Common myeloid progenitor, CD34-positive (primary cell): Measurements from ENCODE around the gene MT1B. TPM values are rescaled to one million over a fixed set of nuclear protein-coding genes. Genes with fewer than 3 reads are reported as not detected.

Source experiments
- CTCF ChIA-PET: fragments of 350-600 bp; sonication (Branson Sonifier 250); formaldehyde crosslinking; loops from one replicate; lab custom pipeline; 2021; ENCODE audit warnings: antibody characterized with exemption; lab: Charles Lee
- POLR2A ChIA-PET: fragments of 350-600 bp; sonication (Branson Sonifier 250); formaldehyde crosslinking; loops from one replicate; lab custom pipeline; 2021; ENCODE audit warnings: antibody characterized with exemption; lab: Charles Lee
- DNase-seq, 3 donors: peaks; one replicate each; pipeline versions ENCODE4 v3.0.0 to v3.0.0-alpha.2; 2013
- H3K27ac ChIP-seq, 2 experiments: 1 replicate in 1 of 2; 2 replicates in 1 of 2; pipeline ENCODE4 v1.7.0; 2013; ENCODE audit warnings: inconsistent platforms in 2 of 2, low read length in 2 of 2, mild to moderate bottlenecking in 2 of 2, low read depth in 1 of 2, moderate library complexity in 1 of 2; ENCODE audit not compliant: severe bottlenecking in 2 of 2, insufficient read depth in 1 of 2, poor library complexity in 1 of 2
- H3K27me3 ChIP-seq, 5 experiments: replicated peaks in 2 of 5; 1 replicate in 3 of 5; 2 replicates in 2 of 5; pipeline versions ENCODE4 v1.6.1 to v1.7.0; 2013; ENCODE audit warnings: low read length in 4 of 5, mild to moderate bottlenecking in 2 of 5, moderate library complexity in 2 of 5, inconsistent platforms in 1 of 5; ENCODE audit not compliant: insufficient read depth in 5 of 5, control insufficient read depth in 4 of 5
- H3K36me3 ChIP-seq, 4 experiments: 1 replicate in 2 of 4; 2 replicates in 2 of 4; pipeline versions ENCODE4 v1.6.1 to v1.7.0; 2013; ENCODE audit warnings: low read length in 3 of 4, control low read depth in 1 of 4, mild to moderate bottlenecking in 1 of 4; ENCODE audit not compliant: control insufficient read depth in 4 of 4, insufficient read depth in 4 of 4
- H3K4me1 ChIP-seq, 4 experiments: 1 replicate in 3 of 4; 2 replicates in 1 of 4; pipeline versions ENCODE4 v1.6.1 to v1.7.1; 2013; ENCODE audit warnings: low read length in 3 of 4, mild to moderate bottlenecking in 3 of 4, control low read depth in 1 of 4, inconsistent platforms in 1 of 4, moderate library complexity in 1 of 4; ENCODE audit not compliant: control insufficient read depth in 4 of 4, insufficient read depth in 4 of 4; ENCODE audit errors: control extremely low read depth in 1 of 4
- H3K4me3 ChIP-seq, 7 experiments: 1 replicate in 4 of 7; 2 replicates in 3 of 7; pipeline versions ENCODE4 v1.5.1 to v1.7.0; 2013; ENCODE audit warnings: mild to moderate bottlenecking in 7 of 7, low read length in 6 of 7, moderate library complexity in 6 of 7, inconsistent platforms in 2 of 7, low read depth in 2 of 7, control low read depth in 1 of 7; ENCODE audit not compliant: insufficient read depth in 4 of 7, control insufficient read depth in 1 of 7; ENCODE audit errors: extremely low read depth in 1 of 7
- H3K9me3 ChIP-seq, 5 experiments: 1 replicate in 4 of 5; 2 replicates in 1 of 5; pipeline versions ENCODE4 v1.6.1 to v1.7.1; 2013; ENCODE audit warnings: low read length in 4 of 5, mild to moderate bottlenecking in 2 of 5, inconsistent platforms in 1 of 5, low read depth in 1 of 5, moderate library complexity in 1 of 5; ENCODE audit not compliant: control insufficient read depth in 4 of 5, insufficient read depth in 2 of 5; ENCODE audit errors: control extremely low read depth in 1 of 5
- WGBS: methylation state at CpG from one replicate; pipeline ENCODE4 v1.1.5; 2013; ENCODE audit not compliant: insufficient coverage; 5-methylcytosine and 5-hydroxymethylcytosine counted together
- polyA plus RNA-seq: library from polyadenylated mRNA; unstranded; fragments of 120-200 nt; gene quantifications from one replicate; pipeline ENCODE4 v1.2.1, GENCODE V29; 2013

MT1B gene
- polyA plus RNA-seq: not detected

- POLR2A ChIA-PET: no interaction called here
- no peak within 1 kb of the TSS for H3K4me3 ChIP-seq
- no peak within 1 kb of the TSS for H3K27ac ChIP-seq
- H3K36me3 ChIP-seq: no peaks in the 10 kb centered on the region
- H3K4me1 ChIP-seq: no peaks in the 10 kb centered on the region
- 80% methylated on average over 4 of the region's 7 CpGs for WGBS
- H3K27me3 ChIP-seq: peaks cover 0 to 60% (median 42%) of the 10 kb centered on the region in 5 experiments
- no peak for DNase-seq
- CTCF ChIA-PET: no interaction called here
- H3K9me3 ChIP-seq: no peaks in the 10 kb centered on the region
Observed at GRCh38 chr16:56651586-56651985, at the start of gene MT1B. Gene MT1B, plus strand, starts transcription at chr16:56651886. Its CDS starts 68 bp downstream, at chr16:56651954.

GRCh38 chr16:56603589-56603988, 48.1 kb upstream of the MT1B start:
- no peak overlapping the region for H3K4me3 ChIP-seq
- ChIA-PET POLR2A (interaction anchor here (0.7 kb wide), 1 partner anchor 92 kb away, joined by 5 read pairs; no protein-coding TSS in a partner anchor), CTCF (interaction anchor here (0.6 to 7.7 kb wide), 18 partner anchors 10 to 190 kb away, joined by 3 to 53 read pairs (median 4); no protein-coding TSS in a partner anchor)
- DNase-seq: peak; percentile 60 to 71 (median 70)
- peaks cover 0 to 13% (median 6%) of the 10 kb centered on the region in 5 experiments for H3K27me3 ChIP-seq
- H3K9me3 ChIP-seq: no peaks in the 10 kb centered on the region
- WGBS: 17% methylated on average over 4 of the region's 4 CpGs
- no peaks in the 10 kb centered on the region for H3K36me3 ChIP-seq
- H3K27ac ChIP-seq: no peak overlapping the region
- H3K4me1 ChIP-seq: peaks cover under 1 to 18% (median 16%) of the 10 kb centered on the region in 4 experiments

GRCh38 chr16:56604966-56605365, 46.7 kb upstream of the MT1B start:
- Histone ChIP-seq H3K27me3 (peaks cover 0 to 13% (median 6%) of the 10 kb centered on the region in 5 experiments), H3K36me3 (no peaks in the 10 kb centered on the region), H3K4me3 (no peak overlapping the region), H3K4me1 (peaks cover 5 to 29% (median 27%) of the 10 kb centered on the region in 4 experiments), H3K9me3 (no peaks in the 10 kb centered on the region), H3K27ac (no peak overlapping the region)
- ChIA-PET CTCF (interaction anchor here (0.7 to 7.7 kb wide), 13 partner anchors 8 to 97 kb away, joined by 3 to 53 read pairs (median 4); no protein-coding TSS in a partner anchor), POLR2A (no interaction called here)
- 100% methylated on average over 4 of the region's 4 CpGs for WGBS
- no peak for DNase-seq

GRCh38 chr16:56605475-56605874, 46.2 kb upstream of the MT1B start:
- no peak overlapping the region for H3K4me3 ChIP-seq
- CTCF ChIA-PET: interaction anchor here (0.8 to 7.7 kb wide), 8 partner anchors 8 to 96 kb away, joined by 3 to 53 read pairs (median 6); no protein-coding TSS in a partner anchor
- WGBS: no CpG with 5 or more reads among the region's 1 CpG
- no peak for DNase-seq
- no peak overlapping the region for H3K27ac ChIP-seq
- H3K36me3 ChIP-seq: no peaks in the 10 kb centered on the region
- no peaks in the 10 kb centered on the region for H3K9me3 ChIP-seq
- peaks cover 0 to 13% (median 6%) of the 10 kb centered on the region in 5 experiments for H3K27me3 ChIP-seq
- POLR2A ChIA-PET: no interaction called here
- H3K4me1 ChIP-seq: peaks cover 7 to 34% (median 32%) of the 10 kb centered on the region in 4 experiments

GRCh38 chr16:56606071-56606475, 45.6 kb upstream of the MT1B start:
- no peak for DNase-seq
- Histone ChIP-seq H3K4me1 (peaks cover 7 to 36% (median 33%) of the 10 kb centered on the region in 4 experiments), H3K9me3 (no peaks in the 10 kb centered on the region), H3K27me3 (peaks cover 0 to 12% (median 5%) of the 10 kb centered on the region in 5 experiments), H3K4me3 (no peak overlapping the region), H3K36me3 (no peaks in the 10 kb centered on the region), H3K27ac (no peak overlapping the region)
- ChIA-PET CTCF (interaction anchor here (0.8 to 7.7 kb wide), 8 partner anchors 14 to 245 kb away, joined by 3 to 53 read pairs (median 4); no protein-coding TSS in a partner anchor), POLR2A (no interaction called here)
- 100% methylated on average over 2 of the region's 3 CpGs for WGBS

- CTCF ChIA-PET: interaction anchor here (0.8 to 7.7 kb wide), 10 partner anchors 14 to 244 kb away, joined by 3 to 53 read pairs (median 3); no protein-coding TSS in a partner anchor
- no peaks in the 10 kb centered on the region for H3K9me3 ChIP-seq
- no peak overlapping the region for H3K4me3 ChIP-seq
- H3K27me3 ChIP-seq: peaks cover 0 to 6% (median 2%) of the 10 kb centered on the region in 5 experiments
- no peak for DNase-seq
- WGBS: 96% methylated on average over 6 of the region's 8 CpGs
- H3K36me3 ChIP-seq: no peaks in the 10 kb centered on the region
- POLR2A ChIA-PET: no interaction called here
- H3K27ac ChIP-seq: no peak overlapping the region
- H3K4me1 ChIP-seq: peaks cover 7 to 36% (median 33%) of the 10 kb centered on the region in 4 experiments
Observed at GRCh38 chr16:56606476-56607108, 45.1 kb upstream of the MT1B start.
